HG02571 (cell line): ENCODE data around the gene SLC17A4.

Experiments
- ATAC-seq: cut with Tn5 transposase; IDR thresholded peaks from one replicate; pipeline ENCODE4 v1.9.1; 2021; ENCODE audit warnings: mild to moderate bottlenecking, moderate library complexity; ENCODE audit not compliant: unreplicated experiment

Gene SLC17A4

GRCh38 chr6:25749837-25750236 is 4.7 kb upstream of the SLC17A4 start:
- no peak for ATAC-seq

GRCh38 chr6:25750906-25751305 is 3.6 kb upstream of the SLC17A4 start:
- ATAC-seq: no peak

- no peak for ATAC-seq
Observed at GRCh38 chr6:25753079-25753478, 1.5 kb upstream of the SLC17A4 start.

- ATAC-seq: no peak
Observed at GRCh38 chr6:25755483-25755882, 941 bp downstream of the SLC17A4 start.

GRCh38 chr6:25756382-25757363 is 2.1 kb downstream of the SLC17A4 start:
- no peak for ATAC-seq

GRCh38 chr6:25757936-25758642 is 3.5 kb downstream of the SLC17A4 start:
- ATAC-seq: no peak

GRCh38 chr6:25764611-25765010 is 10.1 kb downstream of the SLC17A4 start:
- ATAC-seq: no peak

- ATAC-seq: no peak
Observed at GRCh38 chr6:25768566-25768965, 14.0 kb downstream of the SLC17A4 start.

GRCh38 chr6:25769983-25770382 is 15.4 kb downstream of the SLC17A4 start:
- no peak for ATAC-seq

GRCh38 chr6:25774120-25774715 is 19.7 kb downstream of the SLC17A4 start:
- ATAC-seq: no peak

GRCh38 chr6:25777031-25777430 is 22.5 kb downstream of the SLC17A4 start:
- ATAC-seq: no peak

GRCh38 chr6:25777856-25778649 is 23.5 kb downstream of the SLC17A4 start:
- no peak for ATAC-seq

GRCh38 chr6:25781134-25781533 is 26.6 kb downstream of the SLC17A4 start:
- no peak for ATAC-seq

GRCh38 chr6:25787428-25787827 is 32.9 kb downstream of the SLC17A4 start:
- no peak for ATAC-seq

- no peak for ATAC-seq
Observed at GRCh38 chr6:25788305-25788922, 33.9 kb downstream of the SLC17A4 start.

GRCh38 chr6:25789475-25789874 is 34.9 kb downstream of the SLC17A4 start:
- no peak for ATAC-seq

- ATAC-seq: no peak
Observed at GRCh38 chr6:25792016-25792415, 37.5 kb downstream of the SLC17A4 start.

GRCh38 chr6:25793970-25794369 is 39.4 kb downstream of the SLC17A4 start:
- ATAC-seq: no peak

GRCh38 chr6:25794784-25795183 is 40.2 kb downstream of the SLC17A4 start:
- no peak for ATAC-seq

GRCh38 chr6:25801436-25801835 is 46.9 kb downstream of the SLC17A4 start:
- no peak for ATAC-seq
